Stimulated activated CD4-positive, alpha-beta T cell treated with anti-CD3 and anti-CD28 coated beads, Interleukin-15, amount 100 ng/mL, for 1 hour (primary cell): ENCODE results near the gene TMEM135.

Experiments used
- DNase-seq, 2 donors: peaks; one replicate each; pipeline ENCODE4 v3.0.0-alpha.2; 2020; ENCODE audit warnings: low read depth in 1 of 2, low spot score in 1 of 2

The TMEM135 gene

DNA sequence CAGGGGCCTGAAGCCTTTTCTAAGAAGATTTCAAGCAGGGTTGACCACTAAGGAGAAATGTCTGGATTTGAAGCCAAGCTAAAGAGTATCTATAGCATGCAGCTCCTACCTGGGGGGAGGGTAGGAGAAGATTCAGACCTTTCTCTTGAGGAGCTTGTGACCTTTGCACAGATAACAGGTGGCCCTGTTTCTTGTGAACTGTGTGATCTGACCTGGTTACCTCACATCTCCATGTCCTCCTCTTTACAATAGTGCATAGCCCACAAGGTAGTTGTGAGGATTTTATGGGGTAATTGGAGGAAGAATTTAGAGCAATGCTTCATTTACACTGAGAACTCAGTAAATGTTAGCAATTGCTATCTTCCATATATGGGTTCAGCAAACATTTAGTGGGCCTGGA, 310.1 kb downstream of the TMEM135 start:
- DNase-seq: no peak

DNA sequence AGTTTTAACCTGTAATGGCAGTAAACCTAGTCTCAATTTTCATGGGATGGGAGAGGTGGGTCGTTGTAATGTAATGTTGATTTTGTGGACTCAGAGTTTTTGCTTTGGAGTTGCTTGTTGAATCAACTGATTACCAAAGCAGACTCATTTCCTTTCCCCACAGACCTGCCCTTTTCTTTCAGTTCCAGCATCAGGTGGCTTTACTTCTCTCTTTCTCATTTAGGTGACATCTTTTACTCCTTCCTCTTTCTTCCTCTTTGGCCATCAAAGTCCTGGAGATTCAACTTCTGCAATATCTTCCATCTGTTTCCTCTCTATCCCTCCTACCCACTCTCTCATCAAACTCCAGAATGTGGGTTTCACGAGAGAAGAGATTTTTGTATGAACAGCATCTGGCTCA, 313.9 kb downstream of the TMEM135 start:
- no peak for DNase-seq

DNA sequence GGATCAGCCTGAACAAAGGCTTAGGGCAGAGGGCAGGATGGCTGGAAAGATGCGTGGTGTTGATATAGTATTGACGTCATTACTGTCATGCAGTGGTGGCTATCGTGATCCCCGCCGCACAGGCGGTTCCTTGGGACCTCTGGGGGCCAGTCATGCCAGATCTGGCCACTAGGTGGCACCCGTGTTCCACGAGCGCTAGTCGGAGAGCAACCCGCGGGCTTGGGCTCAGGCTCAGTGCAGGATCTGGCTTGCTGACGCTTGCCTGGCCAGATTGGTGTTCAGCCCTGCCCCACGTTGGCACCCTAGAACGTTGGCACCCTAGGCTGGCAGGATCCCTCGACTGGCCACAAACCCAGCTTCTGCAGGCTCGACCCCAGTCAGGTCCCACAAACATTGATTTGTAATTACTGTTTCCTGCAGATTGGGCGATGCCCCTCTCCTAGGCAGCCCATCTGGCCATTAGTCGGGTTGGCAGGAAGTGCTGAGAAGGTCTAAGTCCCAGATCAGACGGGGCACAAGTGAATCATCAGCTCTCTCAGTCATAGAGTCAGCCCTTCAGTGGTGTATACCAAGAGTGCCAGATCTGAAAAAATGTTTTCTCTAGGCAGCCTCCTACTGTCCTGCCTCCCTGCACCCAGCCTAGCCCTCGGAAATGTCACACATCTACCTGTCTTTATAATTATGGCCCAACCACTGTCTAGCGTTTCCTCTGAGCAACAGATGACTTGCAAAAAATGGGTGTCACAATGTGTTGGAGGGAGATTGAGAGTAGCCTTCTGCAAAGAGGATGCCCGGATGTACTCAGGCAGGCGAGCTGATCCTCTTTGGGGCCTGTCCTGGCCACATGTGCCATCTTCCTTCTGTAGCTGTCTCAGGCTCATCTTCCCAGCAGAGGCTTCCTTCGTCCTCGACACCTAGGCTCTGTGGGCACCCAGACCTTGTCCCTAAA, 315.3 kb downstream of the TMEM135 start:
- peak; percentile 65 to 79 for DNase-seq

- no peak for DNase-seq
Observed at GRCh38 chr11:87353771-87354345, 316.1 kb downstream of the TMEM135 start.

DNA sequence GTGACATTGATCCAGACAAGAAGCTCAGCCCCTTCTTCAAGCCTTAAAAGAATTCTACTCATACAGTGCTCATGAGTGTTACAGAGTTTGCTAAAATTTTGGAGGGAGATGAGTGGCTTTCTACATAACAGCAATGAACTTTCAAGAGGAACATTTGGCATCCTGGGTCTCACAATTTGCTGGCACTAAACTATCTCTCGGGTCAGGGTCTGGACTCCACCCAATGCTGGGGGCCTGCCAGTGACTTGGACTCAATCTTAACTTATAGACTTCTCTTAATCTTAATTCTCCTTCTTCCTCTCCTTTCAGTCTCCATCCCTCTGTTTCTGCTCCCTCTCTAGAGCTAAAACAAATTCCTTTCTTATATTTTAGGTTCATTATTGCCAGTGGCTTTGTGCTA, 317.9 kb downstream of the TMEM135 start:
- DNase-seq: no peak

DNA sequence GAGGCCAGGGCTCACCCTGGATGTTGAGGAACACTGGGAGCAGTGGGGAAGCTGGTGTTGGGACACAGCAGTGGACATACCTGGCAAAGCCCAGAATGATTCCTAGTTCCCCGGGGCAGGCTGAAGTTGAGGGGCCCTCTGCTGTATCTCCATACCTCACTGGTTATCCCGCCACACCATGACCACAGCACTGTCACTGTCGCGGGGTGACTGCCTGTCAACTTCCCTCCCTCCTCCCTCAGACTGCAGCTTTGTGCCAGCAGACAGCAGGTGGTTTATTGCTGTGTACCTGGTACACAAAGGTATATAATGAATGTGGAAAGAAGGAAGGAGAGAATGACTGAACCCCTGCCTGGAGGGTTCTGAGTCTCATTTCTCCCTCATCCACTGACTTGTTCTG, 318.7 kb downstream of the TMEM135 start:
- no peak for DNase-seq

DNA sequence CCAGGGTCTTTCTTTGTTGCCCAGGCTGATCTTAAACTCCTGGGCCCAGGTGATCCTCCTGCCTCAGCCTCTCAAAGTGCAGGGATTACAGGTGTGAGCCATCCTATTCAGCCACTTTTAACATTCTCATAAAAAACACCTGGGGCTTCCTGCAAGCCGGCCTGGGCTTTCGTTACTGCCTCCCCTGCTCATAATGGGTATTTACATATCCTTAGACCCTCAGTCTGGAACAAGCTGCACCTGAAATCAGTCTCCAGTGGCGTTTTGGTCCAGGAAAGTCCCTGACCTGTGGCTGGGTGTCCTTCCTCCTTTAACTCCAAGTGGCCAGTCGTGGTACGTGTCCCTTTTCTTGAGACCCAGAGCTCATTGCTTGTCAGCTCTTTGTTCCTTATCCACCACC, 320.7 kb downstream of the TMEM135 start:
- no peak for DNase-seq

GRCh38 chr11:87359401-87359800, 321.7 kb downstream of the TMEM135 start:
- DNase-seq: no peak

- DNase-seq: no peak
Observed at GRCh38 chr11:87361891-87362290, 324.2 kb downstream of the TMEM135 start.

DNA sequence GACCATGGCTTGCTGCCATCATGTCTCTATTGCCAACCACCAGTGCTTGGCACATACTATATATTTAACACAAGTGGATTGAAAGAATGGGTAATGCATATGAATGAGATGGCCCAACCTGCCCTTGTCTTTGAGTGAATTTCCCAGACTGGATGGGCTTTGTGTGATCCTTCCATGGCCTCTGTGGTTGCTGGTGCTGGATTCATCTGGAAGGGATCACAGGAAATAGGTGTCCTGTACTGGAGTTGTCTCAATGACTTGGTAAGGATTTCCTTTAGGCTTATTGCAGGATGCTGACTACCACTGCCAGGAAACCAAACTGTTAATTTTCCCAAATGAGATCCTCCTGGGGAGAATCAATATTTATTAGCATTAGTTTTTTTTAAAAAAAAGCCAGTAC, 328.6 kb downstream of the TMEM135 start:
- no peak for DNase-seq

GRCh38 chr11:87366763-87367405, 329.1 kb downstream of the TMEM135 start:
- DNase-seq: no peak

- no peak for DNase-seq
Observed at GRCh38 chr11:87368151-87368550, 330.4 kb downstream of the TMEM135 start.

GRCh38 chr11:87368858-87369480, 331.2 kb downstream of the TMEM135 start:
- no peak for DNase-seq

- DNase-seq: no peak
Observed at GRCh38 chr11:87369888-87370287, 332.2 kb downstream of the TMEM135 start.

DNA sequence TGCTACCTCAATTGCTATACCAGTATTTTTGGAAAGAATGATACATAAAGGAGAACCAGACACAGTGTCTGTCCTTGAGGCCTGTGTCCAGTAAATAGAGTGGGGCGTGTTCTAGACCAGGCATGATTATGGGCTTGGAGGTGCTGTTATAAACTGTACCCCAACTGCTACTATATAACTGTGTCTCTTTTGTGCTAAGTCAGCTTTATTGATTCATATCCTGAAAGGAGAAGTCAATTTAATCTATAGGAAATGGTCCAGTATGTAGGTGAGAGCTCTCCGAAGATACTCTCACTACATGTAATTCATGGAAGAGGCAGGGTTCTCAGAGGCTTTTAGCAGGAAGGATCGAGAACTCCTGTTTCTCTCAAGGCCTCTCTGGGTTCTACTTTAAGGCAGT, 334.3 kb downstream of the TMEM135 start:
- DNase-seq: no peak
